Measurements from ENCODE around the gene COX19. TPM values are rescaled to one million over a fixed set of nuclear protein-coding genes. Genes with fewer than 3 reads are reported as not detected.
A peak's percentile ranks its signal among the peaks of the same experiment; 100 is the strongest.
"Not testable (repeated sequence)": the region's sequence is repeated elsewhere in the genome, so short reads cannot be mapped to it uniquely, and the experiment has no call there.

COX19 gene
- total and polyA plus RNA-seq, 2 donors from 2014 or later: 4.8 to 14.7 TPM

DNA sequence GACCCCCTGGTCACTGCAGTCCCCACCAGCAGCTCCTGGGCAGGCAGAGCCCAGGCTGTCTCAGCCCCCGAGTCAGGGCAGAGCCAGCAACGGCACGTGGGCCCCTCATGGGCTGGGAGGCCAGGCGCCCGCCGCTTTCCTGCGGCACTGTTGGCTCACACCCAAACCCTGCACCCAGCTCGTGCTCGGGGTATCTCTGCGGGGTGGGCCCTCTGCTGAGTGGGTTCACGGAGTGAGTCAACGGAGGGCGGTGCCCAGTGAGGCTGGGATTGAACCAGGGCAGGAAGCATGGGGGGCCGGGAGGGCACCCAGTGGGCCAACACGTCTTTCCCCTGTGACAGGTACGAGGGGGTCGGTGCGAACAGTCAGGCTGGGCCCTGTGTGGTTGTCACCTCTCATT, 49.7 kb downstream of the COX19 start:
- DNase-seq (peak in 2 of 5 donors; percentile 56 to 79), FAIRE-seq (no peak)
- no peak overlapping the region for H3K9ac ChIP-seq (ENCODE audit: low read length in 3 of 3)

DNA sequence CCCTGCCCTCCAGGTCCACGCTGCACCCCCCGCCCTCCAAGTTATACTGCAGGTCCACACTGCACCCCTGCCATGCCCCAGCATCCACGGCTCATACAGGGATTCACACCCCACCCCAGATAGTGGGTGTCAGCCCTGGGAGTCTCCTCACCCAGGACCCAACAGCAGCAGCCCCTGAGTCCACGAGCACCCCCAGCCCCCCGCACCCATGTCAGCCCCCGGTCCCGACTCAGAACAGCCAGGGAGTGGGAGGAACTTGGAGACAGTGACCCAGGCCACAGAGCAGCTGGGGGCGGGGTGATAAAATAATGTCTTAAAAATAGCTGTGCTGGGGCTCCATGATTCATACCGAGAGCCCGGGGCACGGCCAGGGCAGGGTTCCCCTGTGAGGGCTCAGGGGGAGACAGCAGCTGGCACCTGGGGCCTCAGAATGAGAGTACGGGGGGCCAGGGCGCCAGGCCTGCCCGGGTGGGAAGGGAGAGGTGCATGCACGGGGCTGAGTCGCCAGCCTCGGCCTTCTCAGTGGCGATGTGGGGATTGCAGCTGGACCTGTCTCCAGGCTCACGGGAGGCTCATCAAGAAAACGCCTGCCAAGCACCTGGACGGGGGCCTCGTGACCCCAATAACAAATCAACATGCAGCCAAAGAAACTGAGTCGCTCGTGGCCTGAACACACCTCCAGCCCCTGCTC, 50.7 kb downstream of the COX19 start:
- Histone ChIP-seq H3K9me3 (ENCODE audit: control insufficient read depth in 2 of 3, insufficient read depth in 1 of 3, low read length in 3 of 3) (no peaks in the 10 kb centered on the region), H3K9ac (ENCODE audit: low read length in 3 of 3) (no peak overlapping the region), H3K36me3 (ENCODE audit: control insufficient read depth in 2 of 3, insufficient read depth in 3 of 3, low read length in 3 of 3) (no peaks in the 10 kb centered on the region), H3K27me3 (ENCODE audit: control insufficient read depth, insufficient read depth, low read length) (no peaks in the 10 kb centered on the region), H3K4me1 (ENCODE audit: control insufficient read depth in 2 of 3, insufficient read depth in 2 of 3, low read depth in 1 of 3, low read length in 3 of 3) (peaks cover 0 to 5% (median 0%) of the 10 kb centered on the region in 3 donors), H3K4me3 (ENCODE audit: low read length in 3 of 3) (no peak overlapping the region), H3K27ac (ENCODE audit: low read depth in 2 of 2, low read length in 2 of 2) (no peak overlapping the region)
- DNase-seq: peak in 2 of 5 donors; percentile 64 to 65
- FAIRE-seq: no peak
- TF ChIP-seq, protein P1, sequence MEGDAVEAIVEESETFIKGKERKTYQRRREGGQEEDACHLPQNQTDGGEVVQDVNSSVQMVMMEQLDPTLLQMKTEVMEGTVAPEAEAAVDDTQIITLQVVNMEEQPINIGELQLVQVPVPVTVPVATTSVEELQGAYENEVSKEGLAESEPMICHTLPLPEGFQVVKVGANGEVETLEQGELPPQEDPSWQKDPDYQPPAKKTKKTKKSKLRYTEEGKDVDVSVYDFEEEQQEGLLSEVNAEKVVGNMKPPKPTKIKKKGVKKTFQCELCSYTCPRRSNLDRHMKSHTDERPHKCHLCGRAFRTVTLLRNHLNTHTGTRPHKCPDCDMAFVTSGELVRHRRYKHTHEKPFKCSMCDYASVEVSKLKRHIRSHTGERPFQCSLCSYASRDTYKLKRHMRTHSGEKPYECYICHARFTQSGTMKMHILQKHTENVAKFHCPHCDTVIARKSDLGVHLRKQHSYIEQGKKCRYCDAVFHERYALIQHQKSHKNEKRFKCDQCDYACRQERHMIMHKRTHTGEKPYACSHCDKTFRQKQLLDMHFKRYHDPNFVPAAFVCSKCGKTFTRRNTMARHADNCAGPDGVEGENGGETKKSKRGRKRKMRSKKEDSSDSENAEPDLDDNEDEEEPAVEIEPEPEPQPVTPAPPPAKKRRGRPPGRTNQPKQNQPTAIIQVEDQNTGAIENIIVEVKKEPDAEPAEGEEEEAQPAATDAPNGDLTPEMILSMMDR (IDR thresholded peaks at IDR 0.05; ENCODE audit: borderline replicate concordance, extremely low read depth, insufficient read depth): no peak
- intact Hi-C loops (cut with DNase I): no loop called here

More for the DNA sequence above, 49.7 kb downstream of the COX19 start:
- H3K36me3 ChIP-seq (ENCODE audit: control insufficient read depth in 2 of 3, insufficient read depth in 3 of 3, low read length in 3 of 3): no peaks in the 10 kb centered on the region
- no peaks in the 10 kb centered on the region for H3K27me3 ChIP-seq (ENCODE audit: control insufficient read depth, insufficient read depth, low read length)
- peaks cover 0 to 5% (median 0%) of the 10 kb centered on the region in 3 donors for H3K4me1 ChIP-seq (ENCODE audit: control insufficient read depth in 2 of 3, insufficient read depth in 2 of 3, low read depth in 1 of 3, low read length in 3 of 3)
- H3K9me3 ChIP-seq (ENCODE audit: control insufficient read depth in 2 of 3, insufficient read depth in 1 of 3, low read length in 3 of 3): no peaks in the 10 kb centered on the region
- no peak overlapping the region for H3K27ac ChIP-seq (ENCODE audit: low read depth in 2 of 2, low read length in 2 of 2)
- intact Hi-C loops (cut with DNase I): no loop called here
- TF ChIP-seq, protein P1 (IDR thresholded peaks at IDR 0.05; ENCODE audit: borderline replicate concordance, extremely low read depth, insufficient read depth): no peak
- no peak overlapping the region for H3K4me3 ChIP-seq (ENCODE audit: low read length in 3 of 3)

DNA sequence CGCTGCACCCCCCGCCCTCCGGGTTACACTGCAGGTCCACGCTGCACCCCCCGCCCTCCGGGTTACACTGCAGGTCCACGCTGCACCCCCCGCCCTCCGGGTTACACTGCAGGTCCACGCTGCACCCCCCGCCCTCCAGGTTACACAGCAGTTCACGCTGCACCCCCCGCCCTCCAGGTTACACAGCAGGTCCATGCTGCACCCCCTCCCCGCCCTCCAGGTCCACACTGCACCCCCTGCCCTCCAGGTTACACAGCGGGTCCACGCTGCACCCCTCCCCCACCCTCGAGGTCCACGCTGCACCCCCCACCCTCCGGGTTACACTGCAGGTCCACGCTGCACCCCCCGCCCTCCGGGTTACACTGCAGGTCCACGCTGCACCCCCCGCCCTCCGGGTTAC, 51.3 kb downstream of the COX19 start:
- H3K4me3 ChIP-seq (ENCODE audit: low read length in 3 of 3); H3K27ac ChIP-seq (ENCODE audit: low read depth in 2 of 2, low read length in 2 of 2); intact Hi-C loops (cut with DNase I); H3K4me1 ChIP-seq (ENCODE audit: control insufficient read depth in 2 of 3, insufficient read depth in 2 of 3, low read depth in 1 of 3, low read length in 3 of 3); H3K9ac ChIP-seq (ENCODE audit: low read length in 3 of 3); H3K9me3 ChIP-seq (ENCODE audit: control insufficient read depth in 2 of 3, insufficient read depth in 1 of 3, low read length in 3 of 3); H3K27me3 ChIP-seq (ENCODE audit: control insufficient read depth, insufficient read depth, low read length); H3K36me3 ChIP-seq (ENCODE audit: control insufficient read depth in 2 of 3, insufficient read depth in 3 of 3, low read length in 3 of 3); FAIRE-seq: not testable (repeated sequence)
- peak in 2 of 5 donors; percentile 71 to 73 for DNase-seq

DNA sequence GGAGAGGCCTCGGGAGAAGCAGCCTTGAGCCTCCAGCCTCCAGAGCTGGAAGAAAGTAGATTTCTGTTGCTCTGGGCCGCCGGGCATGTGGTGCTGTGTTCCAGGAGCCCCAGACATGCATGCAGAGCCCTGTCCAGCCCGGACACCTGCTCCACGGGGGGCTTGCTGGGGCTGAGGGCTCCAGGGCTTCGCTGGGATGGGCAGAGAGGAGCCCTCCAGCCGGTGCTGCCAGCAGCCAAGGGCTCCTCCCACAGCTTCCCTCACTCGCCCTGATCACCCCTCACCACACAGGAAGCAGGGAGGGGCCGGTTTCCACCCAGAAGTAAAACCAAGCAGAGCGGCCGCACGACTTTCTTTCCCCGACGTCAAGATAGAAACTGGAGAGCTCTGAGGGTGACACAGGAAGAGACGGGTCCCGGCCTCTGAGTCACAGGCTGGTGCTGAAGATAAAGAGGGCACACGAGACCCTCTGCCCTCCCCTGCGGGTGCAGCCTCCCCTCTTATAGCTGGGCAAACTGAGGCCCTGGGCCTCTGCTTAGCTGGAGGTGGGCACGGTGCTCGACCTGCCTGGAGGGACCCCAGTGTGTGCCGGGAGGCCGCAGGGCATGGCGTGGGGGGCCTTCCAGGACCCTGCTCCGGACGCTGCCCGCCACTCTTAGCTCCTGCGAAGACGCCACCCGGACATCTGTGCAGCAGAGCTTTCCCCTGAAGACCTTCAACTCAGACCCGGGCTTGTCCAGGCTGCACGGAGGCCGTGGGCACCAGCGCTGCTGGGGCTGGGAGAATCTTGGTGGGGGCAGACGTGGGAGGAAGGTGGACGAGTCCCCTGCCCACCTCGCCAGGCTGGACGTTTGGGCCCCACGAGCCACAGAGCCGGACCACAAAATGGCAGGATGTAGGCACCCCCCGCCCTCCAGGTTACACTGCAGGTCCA, 52.0 kb downstream of the COX19 start:
- peak overlapping the region in 1 of 2 donors; percentile 47 for H3K27ac ChIP-seq (ENCODE audit: low read depth in 2 of 2, low read length in 2 of 2)
- peaks cover 0 to 5% (median 0%) of the 10 kb centered on the region in 3 donors for H3K4me1 ChIP-seq (ENCODE audit: control insufficient read depth in 2 of 3, insufficient read depth in 2 of 3, low read depth in 1 of 3, low read length in 3 of 3)
- DNase-seq: peak; percentile 77 to 87 (median 78)

More for the DNA sequence above, 52.0 kb downstream of the COX19 start:
- no peak for FAIRE-seq
- H3K9me3 ChIP-seq (ENCODE audit: control insufficient read depth in 2 of 3, insufficient read depth in 1 of 3, low read length in 3 of 3): no peaks in the 10 kb centered on the region
- no peak overlapping the region for H3K9ac ChIP-seq (ENCODE audit: low read length in 3 of 3)
- no peaks in the 10 kb centered on the region for H3K36me3 ChIP-seq (ENCODE audit: control insufficient read depth in 2 of 3, insufficient read depth in 3 of 3, low read length in 3 of 3)
- H3K4me3 ChIP-seq (ENCODE audit: low read length in 3 of 3): no peak overlapping the region
- H3K27me3 ChIP-seq (ENCODE audit: control insufficient read depth, insufficient read depth, low read length): no peaks in the 10 kb centered on the region
- intact Hi-C loops (cut with DNase I): no loop called here
- TF ChIP-seq, protein P1 (IDR thresholded peaks at IDR 0.05; ENCODE audit: borderline replicate concordance, extremely low read depth, insufficient read depth): no peak

Data from kidney (tissue), 14 donors.